HG03196 (cell line): ENCODE data around the gene C22orf31.

ENCODE experiments used
- ATAC-seq: cut with Tn5 transposase; IDR thresholded peaks from one replicate; pipeline ENCODE4 v1.9.1; 2021; ENCODE audit not compliant: unreplicated experiment

The C22orf31 gene

DNA sequence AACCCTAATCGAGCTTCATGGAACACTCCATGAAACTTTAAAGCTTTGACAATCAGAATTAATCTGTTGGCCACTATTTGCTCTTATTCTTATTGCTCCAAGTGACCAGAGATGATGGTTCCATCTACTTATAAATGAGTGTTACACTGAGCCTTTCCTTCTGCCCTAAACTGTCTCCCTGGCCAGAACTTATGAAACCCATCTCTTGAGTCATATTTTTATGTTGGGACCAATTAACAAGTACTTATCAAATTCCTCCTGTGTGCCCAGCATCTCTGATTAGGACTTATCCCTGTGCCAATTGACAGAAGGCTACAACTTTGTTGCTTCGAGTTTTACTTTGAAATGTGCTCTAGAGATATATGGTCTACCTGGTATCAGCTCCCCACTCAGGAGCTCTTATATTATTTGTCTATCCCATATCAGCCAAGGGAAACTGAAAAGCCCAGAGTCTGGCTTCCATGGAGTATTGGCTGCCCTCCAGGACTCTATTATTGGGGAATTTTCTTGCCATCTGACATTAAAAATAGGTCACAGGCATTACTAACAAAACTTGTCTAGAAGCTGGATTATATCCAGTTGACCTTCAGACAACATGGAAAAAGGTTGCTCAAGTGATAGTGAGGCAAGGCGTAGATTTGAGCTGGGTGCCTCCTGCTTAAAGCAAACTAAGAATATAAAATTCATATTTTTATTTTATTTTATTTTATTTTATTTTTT is 20.0 kb upstream of the C22orf31 start:
- ATAC-seq = no peak

- no peak for ATAC-seq
Observed at GRCh38 chr22:29080106-29080975, 18.7 kb upstream of the C22orf31 start.

DNA sequence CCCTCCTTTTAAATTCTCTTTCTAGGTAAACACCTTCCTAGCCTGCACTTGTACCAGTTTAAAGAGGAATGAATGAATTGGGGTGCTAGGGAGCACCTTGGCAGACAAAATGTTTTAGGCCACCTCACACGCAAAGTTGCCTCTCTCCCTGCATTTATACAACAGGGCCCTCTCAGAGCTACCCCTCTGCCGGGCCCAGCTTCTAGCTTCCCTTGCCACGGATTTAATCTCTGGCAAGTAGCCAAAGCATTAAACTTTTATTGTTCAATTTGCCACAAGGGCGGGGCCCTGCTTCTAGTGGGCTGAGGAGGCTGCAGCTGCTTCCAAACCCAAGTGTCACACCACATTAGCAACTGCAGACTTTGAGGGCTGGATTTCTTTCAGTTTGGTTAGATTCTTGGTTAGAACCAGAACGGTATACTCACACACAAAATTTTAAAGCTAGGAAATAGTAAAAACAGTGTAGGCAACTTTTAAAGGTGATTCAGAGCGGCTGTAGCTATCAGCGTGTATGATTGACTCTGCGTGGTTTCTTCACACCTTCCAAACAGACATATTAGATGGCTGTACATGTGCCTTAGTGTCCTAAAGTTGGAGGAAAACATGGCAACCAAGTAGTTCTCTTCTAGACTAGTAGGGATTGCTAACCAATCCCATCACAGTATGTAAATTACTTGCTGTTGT is 17.7 kb upstream of the C22orf31 start:
- ATAC-seq = no peak

- ATAC-seq = no peak
Observed at GRCh38 chr22:29078869-29079207, 17.2 kb upstream of the C22orf31 start.

- ATAC-seq = no peak
Observed at GRCh38 chr22:29078036-29078868, 16.6 kb upstream of the C22orf31 start.

- no peak for ATAC-seq
Observed at GRCh38 chr22:29074276-29074772, 12.7 kb upstream of the C22orf31 start.

- no peak for ATAC-seq
Observed at GRCh38 chr22:29073618-29074275, 12.1 kb upstream of the C22orf31 start.

GRCh38 chr22:29072979-29073617 is 11.5 kb upstream of the C22orf31 start, which contains the start of gene KREMEN1:
Gene KREMEN1, plus strand, starts transcription at chr22:29073035. Its CDS starts 96 bp downstream, at chr22:29073131.
- ATAC-seq = peak; percentile 13

DNA sequence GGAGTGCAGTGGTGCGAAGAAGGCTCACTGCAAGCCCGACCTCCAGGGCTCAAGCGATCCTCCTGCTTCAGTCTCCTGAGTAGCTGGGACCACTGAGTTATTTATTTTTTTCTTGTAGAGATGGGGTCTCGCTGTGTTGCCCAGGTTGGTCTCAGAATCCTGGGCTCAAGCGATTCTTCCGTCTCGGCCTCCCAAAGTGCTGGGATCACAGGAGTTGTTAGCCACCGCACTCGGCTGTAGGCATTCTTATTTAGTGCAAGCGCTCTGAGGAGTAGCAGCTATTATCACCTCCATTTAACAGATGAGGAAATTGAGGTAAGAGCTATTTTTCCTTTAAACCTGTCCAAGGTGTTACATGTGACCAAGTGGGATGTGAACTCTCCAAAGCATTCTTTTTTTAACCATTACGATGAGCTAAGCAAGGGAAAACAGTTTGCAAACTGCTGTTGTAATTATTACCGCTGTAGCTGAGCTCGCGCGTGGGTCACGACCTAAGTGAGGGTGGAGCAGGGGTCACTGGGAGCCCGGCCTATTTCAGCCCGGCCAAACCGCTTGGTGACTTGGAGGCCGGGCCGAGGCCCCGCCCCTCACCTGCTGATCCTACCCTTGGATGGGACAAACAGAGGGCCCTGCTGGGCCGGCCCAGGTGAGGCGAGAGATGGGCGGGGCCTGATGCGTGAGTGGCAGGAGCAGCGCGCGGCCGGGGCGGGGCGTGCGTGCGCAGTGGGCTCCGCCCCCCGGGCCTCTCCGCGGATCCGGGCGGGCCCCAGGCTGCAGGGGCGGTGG is 10.8 kb upstream of the C22orf31 start:
- ATAC-seq = peak; percentile 76

DNA sequence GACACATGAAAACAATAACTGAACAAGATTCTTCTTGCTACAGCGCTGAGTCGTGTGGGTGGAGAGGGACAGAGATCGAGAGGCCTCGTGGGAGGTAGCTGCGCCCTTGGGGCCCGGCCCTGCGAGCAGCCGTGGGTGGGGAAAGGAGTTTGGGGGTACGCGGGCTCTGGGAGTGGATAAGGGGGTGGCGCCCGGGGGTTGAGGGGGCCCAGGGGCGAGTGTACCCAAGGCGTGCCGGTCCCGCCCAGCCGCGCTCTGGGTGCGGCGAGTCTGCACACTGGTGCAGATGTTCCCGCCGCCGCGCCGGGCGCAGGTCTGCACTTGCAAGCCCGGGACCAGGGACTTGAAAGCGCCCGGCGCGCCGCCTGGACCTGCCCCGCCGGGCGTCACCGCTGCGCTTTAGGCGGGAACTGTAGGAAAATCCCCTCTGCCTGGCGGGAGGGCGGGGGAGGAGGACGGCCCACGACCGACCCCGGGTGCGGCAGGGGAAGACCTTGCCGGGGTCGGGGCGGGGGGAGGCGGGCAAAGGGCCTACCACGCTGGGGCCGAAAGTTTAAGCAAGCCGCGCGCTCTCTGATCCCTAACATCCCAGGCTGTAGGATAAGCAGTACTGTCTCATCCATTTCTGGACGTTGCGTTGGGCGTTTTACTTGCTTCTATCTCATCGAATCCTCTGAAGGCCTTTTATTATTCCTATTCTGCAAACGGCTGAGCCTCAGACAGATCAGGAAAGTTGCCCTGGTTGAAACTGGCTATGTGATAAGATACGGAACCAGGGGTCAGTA is 9.8 kb upstream of the C22orf31 start:
- ATAC-seq = no peak

DNA sequence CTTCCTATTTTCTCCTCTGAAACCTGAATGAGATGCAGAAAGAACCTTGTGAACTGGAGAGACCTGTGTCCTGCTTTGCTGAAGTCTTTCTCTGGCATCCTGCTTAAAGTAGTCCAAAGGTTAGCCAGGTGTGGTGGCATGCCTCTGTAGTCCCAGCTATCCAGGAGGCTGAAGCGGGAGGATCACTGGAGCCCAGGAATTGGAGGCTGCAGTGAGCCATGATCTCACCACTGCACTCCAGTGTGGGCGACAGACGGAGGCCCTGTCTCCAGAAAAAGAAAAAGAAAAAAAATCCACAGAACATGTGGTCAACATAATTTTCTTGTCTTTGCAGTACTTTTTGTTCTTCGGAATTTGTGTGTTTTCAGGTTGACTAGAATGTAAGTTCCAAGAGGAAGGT is 8.9 kb upstream of the C22orf31 start:
- ATAC-seq = no peak

DNA sequence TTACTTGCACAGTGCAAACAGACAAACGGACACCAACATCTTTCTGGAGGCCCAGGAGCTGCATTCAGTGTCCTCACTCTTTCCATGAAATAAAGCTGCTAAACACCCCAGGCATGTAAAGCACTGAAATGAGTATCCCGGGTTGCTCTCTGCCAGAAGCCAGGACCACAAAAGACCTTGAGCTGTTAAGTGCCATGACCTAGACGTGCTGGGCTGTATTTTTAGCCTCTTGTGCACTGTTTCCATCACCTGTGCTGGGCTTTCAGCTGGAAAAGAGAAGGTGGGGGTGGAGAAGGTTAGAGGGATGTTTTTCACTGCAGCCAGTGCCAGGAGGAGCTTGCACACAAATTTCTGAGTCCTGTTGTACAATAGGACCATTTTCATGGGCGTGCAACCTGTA is 7.8 kb upstream of the C22orf31 start:
- ATAC-seq = no peak

DNA sequence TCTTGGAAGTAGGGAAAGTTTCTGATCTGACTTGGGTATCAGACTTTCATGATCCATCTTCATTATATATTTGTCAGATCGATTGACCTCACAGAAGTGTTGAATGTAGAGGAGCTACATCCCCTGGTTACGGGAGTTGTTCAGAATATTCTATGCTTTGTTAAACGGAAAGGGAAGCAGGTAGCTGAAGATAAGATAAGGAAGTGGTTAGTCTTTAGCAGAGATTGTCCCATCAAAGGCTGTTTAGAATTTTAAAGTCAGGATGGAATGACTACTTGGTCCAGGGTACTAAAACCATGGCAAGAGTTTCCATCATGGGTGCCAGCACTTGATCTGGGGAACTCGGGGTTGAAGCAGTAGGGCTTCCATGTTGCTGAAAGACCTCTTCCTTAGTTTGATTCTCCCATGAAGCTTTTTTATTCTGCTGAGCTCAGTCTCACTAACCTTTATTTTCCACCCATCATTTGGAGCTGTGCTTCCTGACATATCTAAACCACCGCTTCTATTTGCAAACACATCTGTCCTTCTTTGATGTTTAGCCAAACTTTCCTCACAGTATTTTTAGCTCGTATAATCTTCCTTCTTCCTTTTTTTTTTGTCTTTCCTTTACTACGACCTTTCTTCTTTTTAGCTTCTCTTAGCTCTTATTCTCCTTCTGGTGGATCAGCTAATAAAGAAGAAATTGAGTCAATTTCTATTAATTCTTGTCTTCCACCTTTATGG is 4.0 kb upstream of the C22orf31 start:
- ATAC-seq = no peak

GRCh38 chr22:29062286-29062821 is 723 bp upstream of the C22orf31 start:
- no peak for ATAC-seq

DNA sequence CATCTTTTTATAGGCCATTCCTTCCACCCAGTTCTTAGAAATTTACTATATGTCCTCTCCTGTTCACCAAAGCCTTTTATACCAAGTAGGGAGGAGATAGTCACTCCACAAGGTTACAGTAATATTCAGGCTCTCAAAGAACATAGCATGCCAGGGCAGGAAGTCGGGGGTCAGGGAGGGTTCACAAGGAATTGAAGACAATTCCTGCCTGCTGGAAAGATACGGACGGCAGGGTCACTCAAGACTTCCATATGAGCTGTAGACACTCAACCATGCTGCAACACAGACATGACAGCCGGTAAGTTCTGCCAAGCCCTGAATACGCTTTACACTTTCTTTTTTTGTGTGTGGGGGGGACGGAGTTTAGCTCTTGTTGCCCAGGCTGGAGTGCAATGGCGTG is 700 bp downstream of the C22orf31 start:
- no peak for ATAC-seq

DNA sequence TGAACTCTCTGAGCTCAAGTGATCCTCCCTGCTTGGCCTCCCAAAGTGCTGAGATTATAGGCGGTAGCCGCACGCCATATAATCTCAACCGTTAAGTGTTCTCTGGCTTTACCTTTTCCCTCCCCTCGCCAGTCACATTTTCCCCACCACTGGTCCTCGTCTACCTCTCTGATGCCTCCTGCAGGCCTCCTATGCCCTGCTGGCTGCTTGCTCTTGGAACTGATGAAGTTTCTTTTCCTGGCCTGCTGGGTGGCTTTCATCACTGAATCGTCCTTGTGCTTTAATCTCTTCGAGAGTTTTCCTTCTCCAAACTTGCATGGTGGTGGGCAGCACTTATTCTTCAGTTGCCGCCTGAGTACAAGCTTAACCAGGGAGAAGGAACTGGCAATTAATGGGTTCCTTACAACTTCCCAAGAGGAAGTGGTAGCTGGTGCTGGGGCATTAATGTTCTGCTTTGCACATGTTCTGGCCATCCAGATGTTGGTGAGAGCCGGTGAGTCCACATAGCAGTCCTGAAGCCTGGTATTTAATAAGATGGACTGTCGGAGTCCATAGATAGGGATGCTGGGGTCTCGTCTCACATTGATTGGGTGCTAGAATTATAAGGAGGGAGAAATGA is 1.3 kb downstream of the C22orf31 start:
- no peak for ATAC-seq

GRCh38 chr22:29056472-29056871 is 5.2 kb downstream of the C22orf31 start:
- no peak for ATAC-seq
